ENCODE results near the gene C15orf62. TPM values are rescaled to one million over a fixed set of nuclear protein-coding genes. Genes with fewer than 3 reads are reported as not detected.

The C15orf62 gene
- total and polyA plus RNA-seq, 2 donors from 2014 or later = 0.47 to 1.4 TPM

DNA sequence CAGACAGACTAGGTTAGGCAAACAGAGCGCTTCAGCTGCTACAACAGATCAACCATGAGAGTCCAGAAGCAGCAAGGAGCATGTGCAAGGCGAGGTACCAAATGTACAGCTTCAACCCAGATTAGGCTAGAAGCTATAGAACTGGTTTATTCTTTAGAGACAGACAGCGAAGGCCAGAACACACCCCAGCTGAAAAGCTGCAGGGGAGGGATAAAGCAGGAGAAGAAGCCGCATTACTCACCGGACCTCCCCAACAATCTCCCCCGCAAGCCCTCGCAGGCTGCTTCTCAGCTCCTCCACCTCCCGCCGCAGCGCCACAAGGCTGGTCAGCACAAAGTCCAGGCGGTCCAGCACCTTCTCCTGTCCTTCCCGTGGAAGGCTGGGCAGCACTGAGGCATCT, 18.0 kb upstream of the C15orf62 start:
- Histone ChIP-seq H3K27ac (ENCODE audit: low read depth in 2 of 2, low read length in 2 of 2) (no peak overlapping the region), H3K4me1 (ENCODE audit: control insufficient read depth in 2 of 3, insufficient read depth in 2 of 3, low read depth in 1 of 3, low read length in 3 of 3) (peaks cover 0 to 3% (median 0%) of the 10 kb centered on the region in 3 donors), H3K27me3 (ENCODE audit: control insufficient read depth, insufficient read depth, low read length) (no peaks in the 10 kb centered on the region), H3K4me3 (ENCODE audit: low read length in 3 of 3) (no peak overlapping the region), H3K9ac (ENCODE audit: low read length in 3 of 3) (no peak overlapping the region), H3K9me3 (ENCODE audit: control insufficient read depth in 2 of 3, insufficient read depth in 1 of 3, low read length in 3 of 3) (no peaks in the 10 kb centered on the region), H3K36me3 (ENCODE audit: control insufficient read depth in 2 of 3, insufficient read depth in 3 of 3, low read length in 3 of 3) (peaks cover 6 to 29% (median 18%) of the 10 kb centered on the region in 3 donors)
- no peak for FAIRE-seq
- TF ChIP-seq, protein P1, sequence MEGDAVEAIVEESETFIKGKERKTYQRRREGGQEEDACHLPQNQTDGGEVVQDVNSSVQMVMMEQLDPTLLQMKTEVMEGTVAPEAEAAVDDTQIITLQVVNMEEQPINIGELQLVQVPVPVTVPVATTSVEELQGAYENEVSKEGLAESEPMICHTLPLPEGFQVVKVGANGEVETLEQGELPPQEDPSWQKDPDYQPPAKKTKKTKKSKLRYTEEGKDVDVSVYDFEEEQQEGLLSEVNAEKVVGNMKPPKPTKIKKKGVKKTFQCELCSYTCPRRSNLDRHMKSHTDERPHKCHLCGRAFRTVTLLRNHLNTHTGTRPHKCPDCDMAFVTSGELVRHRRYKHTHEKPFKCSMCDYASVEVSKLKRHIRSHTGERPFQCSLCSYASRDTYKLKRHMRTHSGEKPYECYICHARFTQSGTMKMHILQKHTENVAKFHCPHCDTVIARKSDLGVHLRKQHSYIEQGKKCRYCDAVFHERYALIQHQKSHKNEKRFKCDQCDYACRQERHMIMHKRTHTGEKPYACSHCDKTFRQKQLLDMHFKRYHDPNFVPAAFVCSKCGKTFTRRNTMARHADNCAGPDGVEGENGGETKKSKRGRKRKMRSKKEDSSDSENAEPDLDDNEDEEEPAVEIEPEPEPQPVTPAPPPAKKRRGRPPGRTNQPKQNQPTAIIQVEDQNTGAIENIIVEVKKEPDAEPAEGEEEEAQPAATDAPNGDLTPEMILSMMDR (IDR thresholded peaks at IDR 0.05; ENCODE audit: borderline replicate concordance, extremely low read depth, insufficient read depth) = no peak
- intact Hi-C loops (cut with DNase I) = no loop called here
- no peak for DNase-seq

DNA sequence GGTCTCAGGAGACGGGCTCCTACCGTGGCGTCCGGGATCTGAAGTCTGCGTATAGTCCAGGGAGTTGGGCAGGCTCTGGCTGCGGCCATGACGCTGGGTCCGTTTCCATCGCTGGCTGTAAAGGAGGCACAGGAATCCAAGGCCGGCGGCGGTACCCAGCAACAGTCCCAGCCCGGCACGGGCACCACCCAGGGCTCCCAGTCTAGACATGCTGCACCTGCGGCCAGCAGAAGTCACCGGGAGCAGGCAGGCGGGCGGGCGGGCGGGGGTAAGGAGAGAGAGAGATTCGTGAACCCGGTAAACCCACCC, 15.3 kb upstream of the C15orf62 start:
- Histone ChIP-seq H3K4me3 (ENCODE audit: low read length in 3 of 3) (peak overlapping the region; percentile 75 to 85 (median 80)), H3K9me3 (ENCODE audit: control insufficient read depth in 2 of 3, insufficient read depth in 1 of 3, low read length in 3 of 3) (no peaks in the 10 kb centered on the region), H3K36me3 (ENCODE audit: control insufficient read depth in 2 of 3, insufficient read depth in 3 of 3, low read length in 3 of 3) (peaks cover 6 to 18% (median 17%) of the 10 kb centered on the region in 3 donors), H3K27ac (ENCODE audit: low read depth in 2 of 2, low read length in 2 of 2) (peak overlapping the region; percentile 63 to 74), H3K9ac (ENCODE audit: low read length in 3 of 3) (peak overlapping the region; percentile 49 to 67 (median 60)), H3K27me3 (ENCODE audit: control insufficient read depth, insufficient read depth, low read length) (no peaks in the 10 kb centered on the region), H3K4me1 (ENCODE audit: control insufficient read depth in 2 of 3, insufficient read depth in 2 of 3, low read depth in 1 of 3, low read length in 3 of 3) (peaks cover 0 to 3% (median 0%) of the 10 kb centered on the region in 3 donors)
- intact Hi-C loops (cut with DNase I) = no loop called here
- DNase-seq = peak in 2 of 5 donors; percentile 18 to 77
- FAIRE-seq = no peak
- TF ChIP-seq, protein P1 (IDR thresholded peaks at IDR 0.05; ENCODE audit: borderline replicate concordance, extremely low read depth, insufficient read depth) = no peak

DNA sequence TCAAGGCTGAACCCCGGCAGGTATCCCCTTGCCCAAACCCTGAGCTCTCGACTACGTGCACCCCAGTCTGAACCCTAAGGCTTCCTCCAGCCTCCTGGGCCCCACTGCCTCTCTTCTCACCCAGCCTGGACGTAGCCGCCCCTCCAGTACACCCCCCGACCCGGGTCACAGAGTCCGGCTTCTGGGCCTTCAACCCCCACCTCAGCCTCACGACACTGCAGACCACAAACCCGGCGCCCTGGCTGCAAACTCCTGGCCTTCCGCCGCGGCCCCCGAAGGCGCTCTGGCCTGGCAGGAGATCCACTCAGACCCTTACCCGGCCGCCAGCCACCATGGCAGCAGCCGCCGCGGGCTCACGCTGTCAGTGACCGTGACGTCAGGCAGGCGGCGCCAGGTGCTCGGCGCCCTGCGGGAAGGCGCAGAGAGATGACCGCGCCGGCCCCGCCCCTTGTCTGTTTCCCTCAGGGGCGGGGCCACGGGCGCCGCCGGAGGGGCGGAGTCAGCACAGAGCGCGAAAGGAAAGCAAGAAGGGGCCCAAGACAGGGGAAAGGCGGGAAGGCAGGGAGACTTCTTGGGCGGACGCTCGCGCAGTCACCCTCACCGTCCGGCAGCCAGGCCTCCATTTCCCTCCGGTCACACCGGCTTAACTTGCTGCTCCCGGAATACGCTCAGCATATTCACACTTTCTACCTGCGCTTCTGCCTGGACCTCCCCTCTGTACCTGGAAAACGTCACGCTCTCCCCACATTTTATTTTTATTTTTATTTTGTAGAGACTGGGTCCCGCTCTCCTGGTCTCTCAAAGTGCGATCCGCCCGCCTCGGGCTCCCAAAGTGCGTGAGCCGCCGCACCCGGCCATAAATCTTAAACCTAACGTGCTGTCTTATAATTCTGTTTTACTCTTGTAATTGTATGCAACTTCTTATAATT, 14.6 kb upstream of the C15orf62 start, which contains the start of gene RMDN3:
Gene RMDN3, minus strand, starts transcription at position 372 of the 929 bp plus-strand sequence. CDS start 471 bp downstream, outside the sequence.
- Histone ChIP-seq H3K27me3 (ENCODE audit: control insufficient read depth, insufficient read depth, low read length) (no peaks in the 10 kb centered on the region), H3K27ac (ENCODE audit: low read depth in 2 of 2, low read length in 2 of 2) (peak within 1 kb of the TSS; percentile 65 to 74), H3K9ac (ENCODE audit: low read length in 3 of 3) (peak within 1 kb of the TSS; percentile 91 to 92 (median 92)), H3K36me3 (ENCODE audit: control insufficient read depth in 2 of 3, insufficient read depth in 3 of 3, low read length in 3 of 3) (peaks cover 6 to 18% (median 13%) of the 10 kb centered on the region in 3 donors), H3K9me3 (ENCODE audit: control insufficient read depth in 2 of 3, insufficient read depth in 1 of 3, low read length in 3 of 3) (no peaks in the 10 kb centered on the region), H3K4me3 (ENCODE audit: low read length in 3 of 3) (peak within 1 kb of the TSS; percentile 85 to 95 (median 94)), H3K4me1 (ENCODE audit: control insufficient read depth in 2 of 3, insufficient read depth in 2 of 3, low read depth in 1 of 3, low read length in 3 of 3) (peaks cover 0 to 3% (median 0%) of the 10 kb centered on the region in 3 donors)
- TF ChIP-seq, protein P1 (IDR thresholded peaks at IDR 0.05; ENCODE audit: borderline replicate concordance, extremely low read depth, insufficient read depth) = peak; percentile 20
- DNase-seq (peak; percentile 95 to 98 (median 97)), FAIRE-seq (no peak)
- intact Hi-C loops (cut with DNase I) = no loop called here

Measured in kidney (tissue), 14 donors.